Measurements from ENCODE around the gene DNTT.

The DNTT gene

GRCh38 chr10:96276831-96277230, 27.4 kb upstream of the DNTT start:
- Histone ChIP-seq H3K9ac (ENCODE audit: insufficient read length, low read depth) (no peak overlapping the region), H3K27me3 (ENCODE audit: insufficient read depth, insufficient read length) (no peaks in the 10 kb centered on the region), H3K4me3 (ENCODE audit: insufficient read length, low read depth) (no peak overlapping the region), H3K9me3 (ENCODE audit: insufficient read depth, low read length) (no peaks in the 10 kb centered on the region), H3K36me3 (ENCODE audit: insufficient read depth, insufficient read length, low read length) (no peaks in the 10 kb centered on the region), H3K4me1 (ENCODE audit: insufficient read depth, insufficient read length) (no peaks in the 10 kb centered on the region)
- DNase-seq (ENCODE audit: low read depth, low spot score) = no peak
- TF ChIP-seq ZNF274 (IDR thresholded peaks at IDR 0.05; ENCODE audit: low read depth, low read length) (no peak), SUZ12 (IDR thresholded peaks at IDR 0.05; ENCODE audit: extremely low read depth, insufficient read depth, insufficient read length) (no peak), YY1 (IDR thresholded peaks at IDR 0.05; ENCODE audit: insufficient read depth, insufficient read length) (no peak)

GRCh38 chr10:96279191-96279641, 25.0 kb upstream of the DNTT start:
- Histone ChIP-seq H3K36me3 (ENCODE audit: insufficient read depth, insufficient read length, low read length) (no peaks in the 10 kb centered on the region), H3K9ac (ENCODE audit: insufficient read length, low read depth) (no peak overlapping the region), H3K27me3 (ENCODE audit: insufficient read depth, insufficient read length) (no peaks in the 10 kb centered on the region), H3K4me3 (ENCODE audit: insufficient read length, low read depth) (no peak overlapping the region), H3K9me3 (ENCODE audit: insufficient read depth, low read length) (no peaks in the 10 kb centered on the region), H3K4me1 (ENCODE audit: insufficient read depth, insufficient read length) (no peaks in the 10 kb centered on the region)
- DNase-seq (ENCODE audit: low read depth, low spot score) = no peak
- TF ChIP-seq SUZ12 (IDR thresholded peaks at IDR 0.05; ENCODE audit: extremely low read depth, insufficient read depth, insufficient read length) (no peak), YY1 (IDR thresholded peaks at IDR 0.05; ENCODE audit: insufficient read depth, insufficient read length) (no peak), ZNF274 (IDR thresholded peaks at IDR 0.05; ENCODE audit: low read depth, low read length) (no peak)

- no peaks in the 10 kb centered on the region for H3K4me1 ChIP-seq (ENCODE audit: insufficient read depth, insufficient read length)
- H3K36me3 ChIP-seq (ENCODE audit: insufficient read depth, insufficient read length, low read length) = no peaks in the 10 kb centered on the region
- no peak for TF ChIP-seq ZNF274 (IDR thresholded peaks at IDR 0.05; ENCODE audit: low read depth, low read length)
- H3K9me3 ChIP-seq (ENCODE audit: insufficient read depth, low read length) = no peaks in the 10 kb centered on the region
- DNase-seq (ENCODE audit: low read depth, low spot score) = no peak
- no peak overlapping the region for H3K4me3 ChIP-seq (ENCODE audit: insufficient read length, low read depth)
- H3K27me3 ChIP-seq (ENCODE audit: insufficient read depth, insufficient read length) = no peaks in the 10 kb centered on the region
- no peak overlapping the region for H3K9ac ChIP-seq (ENCODE audit: insufficient read length, low read depth)
These were observed 23.4 kb upstream of the DNTT start for GRCh38 chr10:96280859-96281258.

- no peak for TF ChIP-seq ZNF274 (IDR thresholded peaks at IDR 0.05; ENCODE audit: low read depth, low read length)
- TF ChIP-seq YY1 (IDR thresholded peaks at IDR 0.05; ENCODE audit: insufficient read depth, insufficient read length) = no peak
- TF ChIP-seq SUZ12 (IDR thresholded peaks at IDR 0.05; ENCODE audit: extremely low read depth, insufficient read depth, insufficient read length) = no peak
- Histone ChIP-seq H3K9ac (ENCODE audit: insufficient read length, low read depth) (no peak overlapping the region), H3K4me3 (ENCODE audit: insufficient read length, low read depth) (no peak overlapping the region), H3K9me3 (ENCODE audit: insufficient read depth, low read length) (no peaks in the 10 kb centered on the region), H3K27me3 (ENCODE audit: insufficient read depth, insufficient read length) (no peaks in the 10 kb centered on the region), H3K36me3 (ENCODE audit: insufficient read depth, insufficient read length, low read length) (no peaks in the 10 kb centered on the region), H3K4me1 (ENCODE audit: insufficient read depth, insufficient read length) (no peaks in the 10 kb centered on the region)
- no peak for DNase-seq (ENCODE audit: low read depth, low spot score)
These were observed 22.7 kb upstream of the DNTT start for GRCh38 chr10:96281444-96282029.

GRCh38 chr10:96283351-96283750, 20.9 kb upstream of the DNTT start:
- H3K9ac ChIP-seq (ENCODE audit: insufficient read length, low read depth) = no peak overlapping the region
- no peaks in the 10 kb centered on the region for H3K36me3 ChIP-seq (ENCODE audit: insufficient read depth, insufficient read length, low read length)
- no peak overlapping the region for H3K4me3 ChIP-seq (ENCODE audit: insufficient read length, low read depth)
- DNase-seq (ENCODE audit: low read depth, low spot score) = no peak
- TF ChIP-seq ZNF274 (IDR thresholded peaks at IDR 0.05; ENCODE audit: low read depth, low read length) (no peak), YY1 (IDR thresholded peaks at IDR 0.05; ENCODE audit: insufficient read depth, insufficient read length) (no peak), SUZ12 (IDR thresholded peaks at IDR 0.05; ENCODE audit: extremely low read depth, insufficient read depth, insufficient read length) (no peak)
- no peaks in the 10 kb centered on the region for H3K9me3 ChIP-seq (ENCODE audit: insufficient read depth, low read length)
- no peaks in the 10 kb centered on the region for H3K27me3 ChIP-seq (ENCODE audit: insufficient read depth, insufficient read length)
- no peaks in the 10 kb centered on the region for H3K4me1 ChIP-seq (ENCODE audit: insufficient read depth, insufficient read length)

- no peak overlapping the region for H3K4me3 ChIP-seq (ENCODE audit: insufficient read length, low read depth)
These were observed 20.5 kb upstream of the DNTT start for GRCh38 chr10:96283756-96284155.

GRCh38 chr10:96285331-96285752, 18.9 kb upstream of the DNTT start:
- Histone ChIP-seq H3K9me3 (ENCODE audit: insufficient read depth, low read length) (no peaks in the 10 kb centered on the region), H3K36me3 (ENCODE audit: insufficient read depth, insufficient read length, low read length) (no peaks in the 10 kb centered on the region), H3K9ac (ENCODE audit: insufficient read length, low read depth) (no peak overlapping the region), H3K4me3 (ENCODE audit: insufficient read length, low read depth) (no peak overlapping the region), H3K4me1 (ENCODE audit: insufficient read depth, insufficient read length) (no peaks in the 10 kb centered on the region), H3K27me3 (ENCODE audit: insufficient read depth, insufficient read length) (no peaks in the 10 kb centered on the region)
- no peak for TF ChIP-seq SUZ12 (IDR thresholded peaks at IDR 0.05; ENCODE audit: extremely low read depth, insufficient read depth, insufficient read length)
- TF ChIP-seq YY1 (IDR thresholded peaks at IDR 0.05; ENCODE audit: insufficient read depth, insufficient read length) = no peak
- no peak for TF ChIP-seq ZNF274 (IDR thresholded peaks at IDR 0.05; ENCODE audit: low read depth, low read length)
- no peak for DNase-seq (ENCODE audit: low read depth, low spot score)

More at GRCh38 chr10:96283756-96284155, 20.5 kb upstream of the DNTT start:
- Histone ChIP-seq H3K9me3 (ENCODE audit: insufficient read depth, low read length) (no peaks in the 10 kb centered on the region), H3K9ac (ENCODE audit: insufficient read length, low read depth) (no peak overlapping the region), H3K4me1 (ENCODE audit: insufficient read depth, insufficient read length) (no peaks in the 10 kb centered on the region), H3K27me3 (ENCODE audit: insufficient read depth, insufficient read length) (no peaks in the 10 kb centered on the region), H3K36me3 (ENCODE audit: insufficient read depth, insufficient read length, low read length) (no peaks in the 10 kb centered on the region)
- no peak for DNase-seq (ENCODE audit: low read depth, low spot score)
- TF ChIP-seq YY1 (IDR thresholded peaks at IDR 0.05; ENCODE audit: insufficient read depth, insufficient read length) (no peak), SUZ12 (IDR thresholded peaks at IDR 0.05; ENCODE audit: extremely low read depth, insufficient read depth, insufficient read length) (no peak), ZNF274 (IDR thresholded peaks at IDR 0.05; ENCODE audit: low read depth, low read length) (no peak)

Measured in NT2/D1 (cell line).